Thoracic aorta (tissue), 2 donors: Measurements from ENCODE around the gene CYGB. TPM values are rescaled to one million over a fixed set of nuclear protein-coding genes. Genes with fewer than 3 reads are reported as not detected.

ENCODE experiments used
- ATAC-seq: fragments of 150-250 bp; one replicate; pipeline ENCODE4 v1.8.0; 2017; ENCODE audit warnings: low read depth; ENCODE audit not compliant: insufficient number of reproducible peaks, low FRiP score
- DNase-seq: peaks from one replicate; pipeline ENCODE4 v3.0.0-alpha.2; 2020; ENCODE audit warnings: low spot score
- H3K27ac ChIP-seq, 2 donors: fragments of 200-600 bp; sonication (generic); 1 replicate in 1 of 2; 2 replicates in 1 of 2; pipeline ENCODE4 v1.5.1; 2016; ENCODE audit warnings: mild to moderate bottlenecking in 2 of 2, moderate library complexity in 2 of 2
- H3K27me3 ChIP-seq: fragments of 200-600 bp; sonication (generic); replicated peaks from 2 replicates; pipeline ENCODE4 v1.6.0; 2016; ENCODE audit warnings: mild to moderate bottlenecking; ENCODE audit not compliant: insufficient read depth
- H3K36me3 ChIP-seq: fragments of 200-600 bp; sonication (generic); one replicate; pipeline ENCODE4 v1.5.1; 2016
- H3K4me1 ChIP-seq, 2 donors: fragments of 200-600 bp; sonication (generic); 1 replicate in 1 of 2; 2 replicates in 1 of 2; pipeline versions ENCODE4 v1.5.1 to v1.6.0; 2016; ENCODE audit warnings: low read depth in 2 of 2, mild to moderate bottlenecking in 1 of 2; ENCODE audit not compliant: control insufficient read depth in 1 of 2
- H3K4me3 ChIP-seq: fragments of 200-600 bp; sonication (generic); 2 replicates; pipeline ENCODE4 v1.5.1; 2016; ENCODE audit warnings: mild to moderate bottlenecking
- H3K9me3 ChIP-seq: fragments of 200-600 bp; sonication (generic); 2 replicates; pipeline ENCODE4 v1.5.1; 2016
- CTCF ChIP-seq: fragments of 200-600 bp; sonication (generic); IDR thresholded peaks from one replicate; pipeline ENCODE4 v1.5.1; 2019; ENCODE audit warnings: antibody characterized with exemption
- total RNA-seq, 2 donors: library from RNA; depleted of rRNA; stranded (reverse); fragments of >200 nt; gene quantifications; one replicate each; pipeline versions ENCODE4 v1.1.0 to v1.2.3, GENCODE V29; 2016

The CYGB gene
- total RNA-seq, 2 donors from 2014 or later, result 8.3 to 17.7 TPM

- ATAC-seq (no peak), DNase-seq (no peak)
- no peak overlapping the region for H3K27ac ChIP-seq
- H3K36me3 ChIP-seq, result no peaks in the 10 kb centered on the region
- H3K9me3 ChIP-seq, result no peaks in the 10 kb centered on the region
- no peak overlapping the region for H3K4me3 ChIP-seq
- TF ChIP-seq CTCF, result no peak
- H3K4me1 ChIP-seq, result no peaks in the 10 kb centered on the region
- no peaks in the 10 kb centered on the region for H3K27me3 ChIP-seq
Measured at GRCh38 chr17:76479515-76480060, 57.9 kb downstream of the CYGB start.

- H3K4me3 ChIP-seq, result no peak overlapping the region
- no peak for DNase-seq
- no peak overlapping the region for H3K27ac ChIP-seq
- H3K36me3 ChIP-seq, result no peaks in the 10 kb centered on the region
- TF ChIP-seq CTCF, result no peak
- no peaks in the 10 kb centered on the region for H3K27me3 ChIP-seq
- H3K9me3 ChIP-seq, result no peaks in the 10 kb centered on the region
- no peaks in the 10 kb centered on the region for H3K4me1 ChIP-seq
- no peak for ATAC-seq
Measured at GRCh38 chr17:76478730-76479514, 58.6 kb downstream of the CYGB start.

GRCh38 chr17:76478097-76478496 lies 59.4 kb downstream of the CYGB start:
- TF ChIP-seq CTCF, result no peak
- Histone ChIP-seq H3K4me1 (no peaks in the 10 kb centered on the region), H3K4me3 (no peak overlapping the region), H3K27me3 (no peaks in the 10 kb centered on the region), H3K36me3 (no peaks in the 10 kb centered on the region), H3K27ac (no peak overlapping the region), H3K9me3 (no peaks in the 10 kb centered on the region)
- DNase-seq (no peak), ATAC-seq (no peak)

GRCh38 chr17:76477576-76477975 lies 59.9 kb downstream of the CYGB start:
- H3K27ac ChIP-seq, result no peak overlapping the region
- no peak for TF ChIP-seq CTCF
- H3K36me3 ChIP-seq, result peaks cover 2% of the 10 kb centered on the region
- DNase-seq, result no peak
- no peaks in the 10 kb centered on the region for H3K27me3 ChIP-seq
- H3K9me3 ChIP-seq, result no peaks in the 10 kb centered on the region
- no peak overlapping the region for H3K4me3 ChIP-seq
- ATAC-seq, result no peak
- no peaks in the 10 kb centered on the region for H3K4me1 ChIP-seq

Other genes starting within 250 kb of the CYGB start
- gene QRICH2, start 229.4 kb downstream of the CYGB start, total RNA-seq, result 1 to 10 TPM; 6.1 to 6.9 TPM
- 10 to 100 TPM; 57.8 to 83.9 TPM for gene PRPSAP1, start 183.8 kb downstream of the CYGB start, total RNA-seq
- 10 to 100 TPM; 46.8 to 47.4 TPM for gene SPHK1, start 153.1 kb downstream of the CYGB start, total RNA-seq
- gene UBE2O, start 84.6 kb downstream of the CYGB start, total RNA-seq, result 10 to 100 TPM; 16.4 to 31.1 TPM
- not detected for gene AANAT, start 70.1 kb downstream of the CYGB start, total RNA-seq
- gene RHBDF2, start 36.3 kb downstream of the CYGB start, total RNA-seq, result 100 to 1,000 TPM in 1 of 2 donors, 10 to 100 TPM in 1; 91.6 to 153 TPM
- gene PRCD, start 2.3 kb upstream of the CYGB start, total RNA-seq, result 1 to 10 TPM; 1.9 to 2.4 TPM
- 1 to 10 TPM in 1 of 2 donors, not detected in 1; 1.8 TPM for gene ST6GALNAC2, start 48.2 kb upstream of the CYGB start, total RNA-seq
- 1 to 10 TPM; 1.2 to 1.3 TPM for gene ST6GALNAC1, start 106.0 kb upstream of the CYGB start, total RNA-seq
- gene MXRA7, start 173.3 kb upstream of the CYGB start, total RNA-seq, result 100 to 1,000 TPM; 241 to 341 TPM
- 10 to 100 TPM; 32.4 to 36.1 TPM for gene JMJD6, start 188.9 kb upstream of the CYGB start, total RNA-seq
- gene METTL23, start 189.1 kb upstream of the CYGB start, total RNA-seq, result 10 to 100 TPM; 12.1 to 42.5 TPM
- gene SRSF2, start 199.6 kb upstream of the CYGB start, total RNA-seq, result 100 to 1,000 TPM; 265 to 266 TPM
- gene MFSD11, start 200.4 kb upstream of the CYGB start, total RNA-seq, result 10 to 100 TPM; 49.7 to 52.3 TPM